Mucosa of descending colon (tissue), 3 donors: ENCODE data around the gene KIAA0232. TPM values are rescaled to one million over a fixed set of nuclear protein-coding genes. Genes with fewer than 3 reads are reported as not detected.
A peak's percentile ranks its signal among the peaks of the same experiment; 100 is the strongest.

Source experiments
- ATAC-seq: fragments of 200-7000 bp; cut with Tn5 transposase; one replicate; pipeline ENCODE4 v1.9.1; 2020; ENCODE audit warnings: mild to moderate bottlenecking, moderate library complexity
- DNase-seq, 3 donors: peaks; one replicate each; pipeline ENCODE4 v3.0.0-alpha.2; 2020
- H3K36me3 ChIP-seq: fragments of 200-600 bp; one replicate; pipeline ENCODE4 v1.8.0; 2021; ENCODE audit warnings: low read depth, mild to moderate bottlenecking
- H3K4me1 ChIP-seq: fragments of 200-600 bp; one replicate; pipeline ENCODE4 v1.8.0; 2021; ENCODE audit warnings: low read depth, mild to moderate bottlenecking
- H3K4me3 ChIP-seq: fragments of 200-600 bp; one replicate; pipeline ENCODE4 v1.8.0; 2021; ENCODE audit warnings: mild to moderate bottlenecking
- H3K9me3 ChIP-seq: fragments of 200-600 bp; one replicate; pipeline ENCODE4 v1.8.0; 2021; ENCODE audit warnings: mild to moderate bottlenecking
- CTCF ChIP-seq: fragments of 200-600 bp; IDR thresholded peaks from one replicate; pipeline ENCODE4 v1.8.0; 2022; ENCODE audit warnings: antibody characterized with exemption, mild to moderate bottlenecking
- intact Hi-C, 2 donors: fragments of 100-400 bp; cut with DNase I in 1 of 2; cut with micrococcal nuclease in 1 of 2; formaldehyde crosslinking; loops; one replicate each; pipeline versions ENCODE4 v1.11.0 to v1.11.1; 2022; cut with DNase I, micrococcal nuclease
- total RNA-seq, 3 donors: library from RNA; stranded (reverse); fragmentation: NEBNext Ultra II Directional in 2 of 3; extraction: Animal tissue kit (Norgen Biotek cat#: 25700) in 2 of 3; gene quantifications; one replicate each; pipeline versions ENCODE4 v1.2.1 to v1.2.4, GENCODE V29; 2021 to 2023
- donor health status: DM: no; HTN: no; CAD: no; lungs with moderate emphysema.
- donor health status: DM: no; HTN: no; CAD: no.
- donor health status: DM: no; HTN: yes; CAD: no.

The KIAA0232 gene
- total RNA-seq, 3 donors from 2014 or later: 31.5 to 47.4 (median 46.6) TPM

- intact Hi-C loops: no loop called here
- no peak overlapping the region for H3K4me3 ChIP-seq
- peaks cover 18% of the 10 kb centered on the region for H3K4me1 ChIP-seq
- no peaks in the 10 kb centered on the region for H3K9me3 ChIP-seq
- no peak for TF ChIP-seq CTCF
- no peak for DNase-seq
- no peak for ATAC-seq
- H3K36me3 ChIP-seq: no peaks in the 10 kb centered on the region
Measured at GRCh38 chr4:6742507-6742906, 40.0 kb upstream of the KIAA0232 start.

- H3K36me3 ChIP-seq: no peaks in the 10 kb centered on the region
- intact Hi-C loops: no loop called here
- no peaks in the 10 kb centered on the region for H3K9me3 ChIP-seq
- TF ChIP-seq CTCF: no peak
- ATAC-seq: no peak
- H3K4me1 ChIP-seq: peaks cover 23% of the 10 kb centered on the region
- no peak overlapping the region for H3K4me3 ChIP-seq
- DNase-seq: peak in 1 of 3 donors; percentile 26
Measured at GRCh38 chr4:6742989-6743388, 39.5 kb upstream of the KIAA0232 start.

- no peak for TF ChIP-seq CTCF
- ATAC-seq: peak; percentile 57
- no peaks in the 10 kb centered on the region for H3K36me3 ChIP-seq
- H3K4me3 ChIP-seq: no peak overlapping the region
- DNase-seq: peak; percentile 79 to 90 (median 87)
- H3K4me1 ChIP-seq: peaks cover 51% of the 10 kb centered on the region
- intact Hi-C loops: no loop called here
- no peaks in the 10 kb centered on the region for H3K9me3 ChIP-seq
Measured at GRCh38 chr4:6746721-6747293, 35.7 kb upstream of the KIAA0232 start.

- ATAC-seq: peak; percentile 75
- Histone ChIP-seq H3K4me3 (no peak overlapping the region), H3K9me3 (no peaks in the 10 kb centered on the region), H3K36me3 (no peaks in the 10 kb centered on the region), H3K4me1 (peaks cover 53% of the 10 kb centered on the region)
- intact Hi-C loops: no loop called here
- DNase-seq: peak; percentile 83 to 90 (median 87)
- TF ChIP-seq CTCF: no peak
Measured at GRCh38 chr4:6747294-6748051, 35.1 kb upstream of the KIAA0232 start.

- ATAC-seq: no peak
- Histone ChIP-seq H3K9me3 (no peaks in the 10 kb centered on the region), H3K4me1 (peaks cover 61% of the 10 kb centered on the region), H3K4me3 (no peak overlapping the region), H3K36me3 (no peaks in the 10 kb centered on the region)
- intact Hi-C loops: no loop called here
- no peak for TF ChIP-seq CTCF
- peak in 1 of 3 donors; percentile 51 for DNase-seq
Measured at GRCh38 chr4:6748286-6748685, 34.2 kb upstream of the KIAA0232 start.
